Gastroesophageal sphincter (tissue), 4 donors: Measurements from ENCODE around the gene TESMIN. TPM values are rescaled to one million over a fixed set of nuclear protein-coding genes. Genes with fewer than 3 reads are reported as not detected.

Source experiments
- ATAC-seq: fragments of 150-250 bp; one replicate; pipeline ENCODE4 v1.9.1; 2016; ENCODE audit warnings: mild to moderate bottlenecking, moderate library complexity
- H3K27ac ChIP-seq, 4 donors: fragments of 200-600 bp; sonication (generic) in 3 of 4; 1 replicate in 3 of 4; 2 replicates in 1 of 4; pipeline ENCODE4 v1.5.1; 2016 to 2019
- H3K27me3 ChIP-seq: fragments of 200-600 bp; sonication (generic); one replicate; pipeline ENCODE4 v1.5.1; 2019
- H3K36me3 ChIP-seq, 2 donors: fragments of 200-600 bp; sonication (generic); one replicate each; pipeline ENCODE4 v1.5.1; 2019; ENCODE audit warnings: control low read depth in 1 of 2
- H3K4me1 ChIP-seq, 3 donors: fragments of 200-600 bp; sonication (generic); 1 replicate in 2 of 3; 2 replicates in 1 of 3; pipeline ENCODE4 v1.5.1; 2016 to 2019; ENCODE audit warnings: control low read depth in 2 of 3
- H3K4me3 ChIP-seq, 2 donors: fragments of 200-600 bp; sonication (generic); one replicate each; pipeline ENCODE4 v1.5.1; 2019; ENCODE audit warnings: mild to moderate bottlenecking in 1 of 2, moderate library complexity in 1 of 2
- H3K9me3 ChIP-seq, 3 donors: fragments of 200-600 bp; sonication (generic); one replicate each; pipeline ENCODE4 v1.5.1; 2017 to 2019; ENCODE audit warnings: control low read depth in 2 of 3
- CTCF ChIP-seq, 4 experiments: fragments of 200-600 bp in 2 of 4; fragments of 450-650 bp in 2 of 4; sonication (generic) in 1 of 4; IDR thresholded peaks; one replicate each; pipeline ENCODE4 v1.5.1; 2017 to 2019; ENCODE audit warnings: antibody characterized with exemption in 4 of 4, mild to moderate bottlenecking in 2 of 4, moderate library complexity in 2 of 4
- EP300 ChIP-seq: sonication (generic); formaldehyde crosslinking; IDR thresholded peaks from one replicate; pipeline ENCODE4 v1.6.1; 2017; ENCODE audit warnings: antibody characterized with exemption, mild to moderate bottlenecking
- POLR2A ChIP-seq, 2 donors: fragments of 450-650 bp; IDR thresholded peaks; one replicate each; pipeline ENCODE4 v1.6.1; 2017; ENCODE audit warnings: antibody characterized with exemption in 2 of 2, mild to moderate bottlenecking in 2 of 2, moderate library complexity in 1 of 2
- POLR2AphosphoS5 ChIP-seq: sonication (generic); formaldehyde crosslinking; IDR thresholded peaks from one replicate; pipeline ENCODE4 v1.6.1; 2017; ENCODE audit warnings: antibody characterized with exemption
- WGBS, 2 donors: methylation state at CpG; one replicate each; pipeline ENCODE4 v1.1.5; 2018; ENCODE audit warnings: low coverage in 1 of 2; 5-methylcytosine and 5-hydroxymethylcytosine counted together
- total RNA-seq, 4 donors: library from RNA; depleted of rRNA; stranded (reverse); fragments of >200 nt; gene quantifications; one replicate each; pipeline ENCODE4 v1.1.0, GENCODE V29; 2016

TESMIN gene
- total RNA-seq, 4 donors from 2014 or later = 0.12 to 0.54 (median 0.27) TPM; not detected in 1

DNA sequence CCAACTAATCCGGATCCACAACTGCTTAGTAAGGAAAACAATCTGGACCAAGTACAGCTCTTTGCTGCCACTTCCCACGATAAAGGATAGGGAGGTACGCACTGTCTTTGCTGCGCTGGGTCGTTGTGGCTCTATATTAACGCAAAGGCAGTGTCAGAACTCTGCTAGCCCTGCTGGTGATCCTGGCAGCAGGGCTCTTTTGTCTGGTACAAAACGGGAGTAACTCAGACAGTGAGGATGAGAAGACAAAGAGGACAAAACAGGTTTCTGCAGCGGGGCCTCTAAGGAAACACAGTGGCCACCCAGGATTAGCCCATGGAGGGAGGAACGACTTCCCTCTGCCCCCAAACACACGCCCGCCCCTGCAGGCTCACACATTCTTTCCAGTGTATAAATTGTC is 40.9 kb downstream of the TESMIN start:
- H3K4me1 ChIP-seq = no peaks in the 10 kb centered on the region
- no peaks in the 10 kb centered on the region for H3K36me3 ChIP-seq
- ATAC-seq = no peak
- 78 to 83% methylated on average over 8 to 9 of the region's 11 CpGs for WGBS, 2 donors
- TF ChIP-seq EP300 = no peak
- no peak for TF ChIP-seq CTCF (IDR thresholded peaks at IDR 0.05)
- TF ChIP-seq POLR2A (IDR thresholded peaks at IDR 0.05) = no peak
- TF ChIP-seq POLR2AphosphoS5 = no peak
- H3K4me3 ChIP-seq = no peak overlapping the region
- peaks cover 18% of the 10 kb centered on the region for H3K27me3 ChIP-seq
- H3K27ac ChIP-seq = no peak overlapping the region
- no peaks in the 10 kb centered on the region for H3K9me3 ChIP-seq

DNA sequence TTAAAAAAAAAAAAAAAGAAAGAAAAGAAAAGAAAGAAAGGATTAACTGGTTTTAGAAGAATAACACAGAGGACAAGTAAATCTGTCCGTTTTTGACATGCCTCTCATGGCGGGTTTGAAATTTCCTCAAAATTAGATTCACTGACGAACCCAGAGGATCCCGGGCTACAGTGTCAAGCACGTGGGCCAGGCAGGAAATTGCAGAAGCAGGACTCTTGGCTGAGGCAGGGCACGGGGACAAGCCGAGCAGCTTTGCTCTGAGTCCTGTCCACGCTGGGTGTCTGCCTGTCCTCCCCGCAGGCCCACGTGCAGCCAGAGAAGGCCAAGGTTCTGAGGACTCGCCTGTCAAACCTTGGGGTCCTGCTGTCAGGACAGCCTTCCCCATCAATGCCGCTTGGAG is 42.3 kb downstream of the TESMIN start:
- TF ChIP-seq POLR2AphosphoS5 = no peak
- no peak for TF ChIP-seq EP300
- no peak for TF ChIP-seq POLR2A (IDR thresholded peaks at IDR 0.05)
- TF ChIP-seq CTCF (IDR thresholded peaks at IDR 0.05) = no peak
- Histone ChIP-seq H3K4me3 (no peak overlapping the region), H3K9me3 (no peaks in the 10 kb centered on the region), H3K27me3 (peaks cover 20% of the 10 kb centered on the region), H3K27ac (no peak overlapping the region), H3K4me1 (no peaks in the 10 kb centered on the region), H3K36me3 (no peaks in the 10 kb centered on the region)
- ATAC-seq = no peak
- WGBS, 2 donors = 72 to 90% methylated on average over 2 to 5 of the region's 12 CpGs

DNA sequence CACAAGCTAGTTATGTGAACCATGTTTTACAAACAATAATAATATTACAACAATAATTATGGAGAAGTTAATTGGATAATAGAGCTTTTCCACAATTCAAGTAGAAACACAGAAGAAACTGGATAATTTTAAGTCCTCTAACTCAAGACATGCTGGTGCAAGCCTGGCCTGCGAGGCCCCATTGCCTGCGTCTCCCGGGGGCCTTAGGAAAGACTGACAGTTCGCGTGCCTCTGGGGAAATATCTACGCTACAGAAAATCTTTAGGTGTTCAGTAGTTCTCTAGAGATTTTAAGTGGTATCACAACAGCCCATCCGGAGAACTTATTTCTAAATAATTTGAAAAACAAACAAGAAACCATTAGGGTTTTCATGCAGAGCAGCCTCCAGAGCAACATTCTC is 43.8 kb downstream of the TESMIN start:
- H3K27me3 ChIP-seq = peaks cover 28% of the 10 kb centered on the region
- H3K4me3 ChIP-seq = no peak overlapping the region
- WGBS, 2 donors = 84 to 92% methylated on average over 7 of the region's 7 CpGs
- TF ChIP-seq POLR2AphosphoS5 (no peak), CTCF (IDR thresholded peaks at IDR 0.05) (no peak), EP300 (no peak), POLR2A (IDR thresholded peaks at IDR 0.05) (no peak)
- H3K4me1 ChIP-seq = no peaks in the 10 kb centered on the region
- no peaks in the 10 kb centered on the region for H3K9me3 ChIP-seq
- H3K36me3 ChIP-seq = no peaks in the 10 kb centered on the region
- ATAC-seq = no peak
- no peak overlapping the region for H3K27ac ChIP-seq

GRCh38 chr11:68704887-68705286 is 46.4 kb downstream of the TESMIN start:
- no peaks in the 10 kb centered on the region for H3K9me3 ChIP-seq
- H3K36me3 ChIP-seq = no peaks in the 10 kb centered on the region
- no peak for ATAC-seq
- H3K27me3 ChIP-seq = peaks cover 41% of the 10 kb centered on the region
- TF ChIP-seq POLR2AphosphoS5 (no peak), EP300 (no peak), POLR2A (IDR thresholded peaks at IDR 0.05) (no peak), CTCF (IDR thresholded peaks at IDR 0.05) (no peak)
- H3K4me1 ChIP-seq = no peaks in the 10 kb centered on the region
- no peak overlapping the region for H3K27ac ChIP-seq
- no peak overlapping the region for H3K4me3 ChIP-seq
- 0 to 23% methylated on average over 1 to 5 of the region's 16 CpGs for WGBS, 2 donors

DNA sequence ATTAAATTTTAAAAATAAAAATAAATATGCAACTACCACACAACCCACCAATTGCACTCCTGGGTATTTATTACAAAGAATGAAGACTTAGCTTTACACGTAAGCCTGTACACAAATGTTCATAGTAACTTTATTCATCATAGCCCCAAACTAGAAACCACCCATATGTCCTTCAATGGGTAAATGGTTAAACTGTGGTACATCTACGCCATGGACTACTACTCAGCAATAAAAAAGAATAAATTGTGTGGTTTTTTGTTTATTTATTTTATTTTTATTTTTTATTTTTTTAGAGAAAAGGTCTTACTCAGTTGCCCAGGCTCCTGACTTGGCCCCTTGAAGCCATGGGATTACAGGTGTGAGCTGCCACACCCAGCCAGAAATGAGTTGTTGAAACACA is 52.3 kb downstream of the TESMIN start:
- Histone ChIP-seq H3K4me1 (no peaks in the 10 kb centered on the region), H3K9me3 (peaks cover 0 to 24% (median 0%) of the 10 kb centered on the region in 3 donors), H3K36me3 (no peaks in the 10 kb centered on the region), H3K27ac (no peak overlapping the region), H3K27me3 (peaks cover 33% of the 10 kb centered on the region), H3K4me3 (no peak overlapping the region)
- WGBS, 2 donors = 89 to 100% methylated on average over 2 of the region's 2 CpGs
- no peak for ATAC-seq
- TF ChIP-seq EP300 = no peak
- no peak for TF ChIP-seq POLR2A (IDR thresholded peaks at IDR 0.05)
- no peak for TF ChIP-seq POLR2AphosphoS5
- TF ChIP-seq CTCF (IDR thresholded peaks at IDR 0.05) = no peak
